Measurements from ENCODE around the gene ATP5ME.

Gene ATP5ME

DNA sequence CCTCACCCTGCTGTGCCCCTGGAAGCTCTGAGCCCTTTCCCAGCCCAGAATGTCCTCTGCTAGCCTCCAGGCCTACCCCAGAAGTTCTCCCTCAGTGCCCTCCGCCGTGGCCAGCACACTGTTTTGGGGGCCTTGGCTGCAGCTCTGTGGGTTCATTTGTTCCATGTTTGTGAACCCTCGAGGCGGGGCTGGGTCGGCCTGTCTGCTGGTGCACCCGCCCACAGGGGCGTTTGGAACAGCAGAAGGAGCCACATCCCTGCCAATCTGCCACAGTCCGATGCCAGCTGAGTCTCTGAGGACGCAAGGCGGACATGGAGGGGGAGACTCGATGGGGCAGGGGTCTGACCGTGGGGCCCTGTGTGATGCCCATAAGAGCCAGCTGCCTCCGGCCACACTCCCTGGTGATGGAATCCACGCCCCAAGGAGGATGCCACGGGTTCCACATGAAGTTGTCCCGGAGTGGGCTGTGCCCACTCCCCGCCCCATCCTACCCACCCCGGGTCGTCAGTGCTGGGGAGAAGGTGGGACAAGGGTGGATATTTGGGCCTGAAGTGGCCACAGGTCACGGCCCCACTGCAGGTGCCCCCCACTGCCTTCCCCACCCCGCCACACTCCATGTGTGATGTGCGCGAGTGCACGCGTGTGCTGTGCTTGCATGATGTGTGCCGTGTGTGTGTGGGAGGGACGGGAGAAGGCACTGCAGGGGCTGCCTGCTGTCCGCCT lies 7.1 kb downstream of the ATP5ME start:
- DNase-seq: no peak

DNA sequence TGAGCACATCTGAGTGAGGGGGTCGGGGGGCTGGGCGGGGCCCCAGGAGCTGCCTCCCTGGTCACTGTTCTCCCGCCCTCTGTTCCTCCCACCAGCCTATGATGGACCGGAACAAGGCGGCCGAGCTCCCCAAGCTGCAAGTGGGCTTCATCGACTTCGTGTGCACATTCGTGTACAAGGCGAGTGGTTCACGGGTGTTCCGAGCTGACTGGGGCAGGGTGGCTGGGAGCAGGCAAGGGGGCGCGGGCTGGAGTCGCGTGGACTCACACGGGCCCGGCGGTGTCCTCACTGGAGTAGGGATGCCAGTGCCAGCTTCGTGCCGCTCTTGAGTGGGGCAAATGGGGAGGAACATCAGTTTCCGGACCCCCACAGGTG lies 7.7 kb downstream of the ATP5ME start:
- DNase-seq: no peak

DNA sequence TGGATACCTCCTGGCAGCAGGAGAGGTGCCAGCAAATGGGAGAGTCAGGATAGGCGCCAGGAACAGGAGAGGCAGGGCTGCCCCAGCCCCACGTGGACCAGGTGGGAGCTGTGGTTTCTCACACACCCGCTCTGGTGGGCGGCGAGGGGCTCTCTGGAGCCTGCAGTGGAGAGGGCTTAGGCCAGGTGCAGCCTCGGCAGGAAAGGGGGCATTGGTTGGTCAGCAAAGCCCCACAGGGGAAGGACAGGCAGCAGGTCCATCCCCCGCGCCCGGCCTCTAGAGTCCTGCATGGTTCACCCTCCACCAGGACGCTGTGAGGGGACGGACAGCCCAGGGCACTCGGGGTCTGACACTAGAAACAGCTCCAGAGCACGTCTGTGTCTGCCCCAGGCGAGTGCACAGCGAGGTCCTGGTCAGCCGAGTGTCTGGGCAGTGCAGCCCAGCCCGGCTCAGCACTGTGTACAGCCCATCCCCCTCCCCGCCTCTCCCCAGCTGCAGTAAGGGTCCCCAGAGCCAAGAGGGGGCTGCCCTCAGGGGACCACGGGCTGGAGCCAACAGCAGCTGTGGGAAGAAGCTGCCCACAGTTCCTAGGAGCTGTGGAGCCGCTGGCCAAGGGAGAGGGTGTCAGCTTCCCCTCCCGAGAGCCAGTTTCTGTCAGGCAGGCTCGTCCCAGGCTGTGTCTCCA lies 8.2 kb downstream of the ATP5ME start:
- no peak for DNase-seq

DNA sequence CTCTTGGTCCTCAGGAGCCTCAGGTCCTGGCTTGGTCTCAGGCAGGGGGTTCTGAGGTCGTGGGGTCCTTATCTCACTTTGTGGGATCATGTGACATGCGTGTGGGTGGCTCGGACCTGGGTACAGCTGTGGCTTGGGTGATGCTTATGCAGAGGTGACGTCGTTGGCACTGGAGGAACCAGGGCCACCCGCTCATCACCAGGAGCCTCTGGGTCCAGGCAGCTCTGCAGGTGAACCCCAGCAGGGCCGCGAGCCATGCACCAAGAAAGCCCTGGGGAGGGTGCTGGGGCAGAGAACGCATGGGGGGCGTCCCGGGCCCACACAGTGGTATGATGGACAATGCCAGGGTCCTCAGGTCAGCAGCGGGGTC lies 8.7 kb downstream of the ATP5ME start:
- DNase-seq: no peak

DNA sequence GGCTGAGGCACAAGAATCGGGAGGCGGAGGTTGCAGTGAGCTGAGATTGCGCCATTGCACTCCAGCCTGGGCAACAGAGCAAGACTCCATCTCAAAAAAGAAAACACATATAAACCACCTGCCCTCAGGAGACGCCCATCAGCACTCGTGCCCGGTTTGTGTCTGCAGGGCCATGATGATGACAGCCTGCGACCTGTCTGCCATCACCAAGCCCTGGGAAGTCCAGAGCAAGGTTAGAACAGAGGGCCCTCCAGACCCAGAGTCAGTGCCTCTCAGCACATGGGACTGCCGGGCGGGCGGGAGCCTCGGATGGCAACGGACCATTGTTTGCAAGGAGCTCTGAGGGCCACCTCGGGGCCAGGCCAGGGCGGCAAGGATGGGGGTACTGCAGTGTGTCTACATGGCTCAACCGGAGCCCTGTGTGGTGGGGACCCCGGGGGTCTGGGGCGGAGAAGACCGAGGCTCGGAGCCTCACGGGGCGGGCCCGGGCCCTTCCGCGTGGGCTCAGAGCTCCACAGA lies 9.3 kb downstream of the ATP5ME start:
- no peak for DNase-seq

DNA sequence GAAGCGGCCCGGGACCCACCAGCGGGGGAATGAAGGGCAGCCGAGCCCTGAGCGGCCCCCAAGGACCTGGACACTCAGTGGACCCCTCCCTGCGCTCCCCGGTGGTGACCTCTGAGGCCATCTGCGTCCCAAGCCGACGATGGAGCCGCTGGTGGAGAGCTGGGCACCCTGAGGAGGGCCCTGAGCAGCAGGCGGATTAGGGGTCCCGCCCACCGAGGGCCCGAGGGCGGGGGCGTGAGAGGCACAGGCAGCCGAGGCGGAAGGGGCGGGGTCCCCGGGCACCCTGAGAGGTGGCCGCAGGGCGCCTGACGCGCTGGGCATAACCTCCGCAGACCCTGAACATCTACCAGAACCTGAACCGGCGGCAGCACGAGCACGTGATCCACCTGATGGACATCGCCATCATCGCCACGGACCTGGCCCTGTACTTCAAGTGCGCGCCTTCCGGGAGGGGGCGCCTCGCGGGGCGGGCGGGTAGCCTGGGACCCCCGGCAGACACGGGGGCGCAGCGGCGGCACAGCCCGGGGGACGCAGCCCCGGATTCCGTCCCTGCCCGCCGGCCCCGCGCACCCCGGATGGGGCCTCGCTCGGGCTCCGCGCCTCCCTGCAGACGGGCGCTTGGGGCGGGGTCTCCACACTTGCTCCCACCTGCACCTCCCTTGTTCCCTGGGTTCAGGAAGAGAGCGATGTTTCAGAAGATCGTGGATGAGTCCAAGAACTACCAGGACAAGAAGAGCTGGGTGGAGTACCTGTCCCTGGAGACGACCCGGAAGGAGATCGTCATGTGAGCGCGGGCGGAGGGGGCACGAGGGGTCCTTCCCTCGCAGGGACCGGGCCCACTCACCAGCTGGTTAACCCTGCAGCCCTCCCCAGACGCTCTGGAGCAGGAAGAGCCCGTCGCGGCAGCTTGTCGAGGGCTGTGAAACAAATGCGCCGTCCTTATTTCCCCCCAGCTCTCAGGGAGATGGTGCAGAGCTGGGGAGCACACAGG lies 10.3 kb downstream of the ATP5ME start:
- DNase-seq: no peak

DNA sequence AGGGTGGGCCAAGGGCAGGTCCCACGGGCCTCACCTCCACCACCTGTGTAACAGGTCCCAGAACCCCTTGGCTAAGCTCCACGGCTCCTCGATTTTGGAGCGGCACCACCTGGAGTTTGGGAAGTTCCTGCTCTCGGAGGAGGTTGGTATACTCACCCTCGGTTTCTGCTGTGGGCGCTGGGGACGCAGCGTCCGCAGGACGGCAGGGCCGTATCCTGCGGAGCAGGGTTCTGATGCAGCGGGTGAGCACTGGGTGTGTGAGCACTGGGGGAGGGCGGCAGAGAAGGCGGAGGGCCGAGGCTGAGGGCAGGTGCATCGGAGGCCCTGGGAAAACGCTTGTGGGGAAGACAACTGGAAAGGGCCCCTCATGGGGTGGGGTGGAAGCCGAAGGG lies 11.0 kb downstream of the ATP5ME start:
- DNase-seq: no peak

DNA sequence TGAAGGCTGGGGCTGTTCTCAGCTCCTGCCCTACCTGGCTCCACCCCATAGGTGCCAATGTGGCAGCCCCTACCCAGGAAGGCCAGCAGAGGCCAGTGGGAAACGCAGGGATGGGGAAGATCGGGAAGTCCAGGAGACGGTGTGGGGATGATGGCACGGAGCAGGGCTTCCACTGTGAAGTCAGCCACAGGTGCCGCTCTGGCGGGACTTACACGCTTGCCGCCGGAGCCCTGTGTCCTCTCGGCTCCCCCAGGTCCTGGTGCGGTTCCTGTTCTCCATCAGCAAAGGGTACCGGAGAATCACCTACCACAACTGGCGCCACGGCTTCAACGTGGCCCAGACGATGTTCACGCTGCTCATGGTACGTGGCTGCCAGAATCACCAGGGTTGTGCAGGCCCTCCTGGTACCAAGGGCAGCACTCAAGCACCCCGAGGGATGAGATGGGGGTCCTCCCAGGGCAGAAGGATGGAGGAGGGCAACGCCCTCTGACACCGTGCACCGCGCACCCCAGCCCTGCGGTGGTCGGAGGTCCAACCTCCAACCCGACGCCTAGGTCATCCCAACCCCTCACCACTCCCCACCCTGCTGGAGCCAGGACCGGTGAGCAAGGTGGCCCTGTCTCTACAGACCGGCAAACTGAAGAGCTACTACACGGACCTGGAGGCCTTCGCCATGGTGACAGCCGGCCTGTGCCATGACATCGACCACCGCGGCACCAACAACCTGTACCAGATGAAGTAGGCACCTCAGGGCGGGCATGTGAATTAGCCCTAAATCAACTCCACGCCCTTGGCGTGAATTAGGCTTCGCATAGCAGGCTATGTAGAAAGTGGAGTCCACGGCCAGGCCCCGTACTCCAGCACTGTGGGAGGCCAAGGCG lies 12.0 kb downstream of the ATP5ME start:
- DNase-seq: no peak

DNA sequence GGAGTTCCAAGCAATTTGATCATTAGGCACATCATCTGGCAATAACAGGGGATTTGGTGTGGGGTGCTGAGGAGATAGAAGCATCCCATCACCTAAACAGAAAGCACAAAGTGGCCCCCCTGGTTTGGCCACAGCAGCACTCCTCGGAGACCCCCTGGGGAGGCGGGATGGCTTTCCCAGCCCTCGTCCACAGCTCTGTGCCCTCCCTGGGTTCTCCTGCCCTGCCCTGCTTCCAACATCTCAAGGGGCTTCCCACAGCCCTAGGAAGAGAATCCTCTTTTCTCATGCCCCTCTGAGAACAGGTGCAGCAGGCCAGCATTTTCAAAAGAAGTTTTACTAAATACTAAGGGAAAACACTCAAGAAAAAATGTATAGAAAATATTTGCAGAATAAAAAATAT lies 12.8 kb downstream of the ATP5ME start:
- no peak for DNase-seq

DNA sequence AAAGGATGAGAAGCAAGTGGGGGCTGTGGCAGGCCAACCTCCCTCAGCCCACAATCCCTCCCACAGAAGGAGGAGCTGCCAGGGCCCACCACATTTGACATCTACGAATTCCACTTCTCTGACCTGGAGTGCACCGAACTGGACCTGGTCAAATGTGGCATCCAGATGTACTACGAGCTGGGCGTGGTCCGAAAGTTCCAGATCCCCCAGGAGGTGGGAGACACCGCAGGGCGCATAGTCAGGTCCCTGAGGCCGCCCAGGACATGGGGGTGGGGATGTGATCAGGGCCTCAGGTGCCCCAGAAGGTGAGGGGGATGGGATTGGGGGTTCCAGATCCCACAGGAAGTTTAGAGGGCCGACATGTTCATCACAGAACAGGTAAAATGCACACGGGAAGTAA lies 13.7 kb downstream of the ATP5ME start:
- no peak for DNase-seq

DNA sequence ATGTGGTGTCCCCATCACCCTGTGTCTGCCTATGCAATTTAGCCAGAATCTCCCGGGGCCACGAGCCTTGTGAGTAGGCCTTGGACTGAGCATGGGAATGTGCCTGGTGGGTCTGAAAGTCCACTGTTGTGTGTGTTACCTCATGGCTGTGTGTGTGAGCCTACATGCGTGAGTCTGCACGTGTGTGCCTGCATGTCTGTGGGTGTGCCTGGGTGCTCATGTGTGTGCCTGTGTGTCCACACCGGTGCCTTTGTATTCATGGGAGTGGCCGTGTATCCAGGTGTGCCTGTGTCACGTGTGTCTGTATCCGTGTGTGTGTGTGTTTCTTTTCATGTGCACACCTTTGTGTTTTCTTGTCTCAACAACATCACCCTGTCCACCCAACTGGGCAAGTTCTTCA lies 14.2 kb downstream of the ATP5ME start:
- DNase-seq: no peak

DNA sequence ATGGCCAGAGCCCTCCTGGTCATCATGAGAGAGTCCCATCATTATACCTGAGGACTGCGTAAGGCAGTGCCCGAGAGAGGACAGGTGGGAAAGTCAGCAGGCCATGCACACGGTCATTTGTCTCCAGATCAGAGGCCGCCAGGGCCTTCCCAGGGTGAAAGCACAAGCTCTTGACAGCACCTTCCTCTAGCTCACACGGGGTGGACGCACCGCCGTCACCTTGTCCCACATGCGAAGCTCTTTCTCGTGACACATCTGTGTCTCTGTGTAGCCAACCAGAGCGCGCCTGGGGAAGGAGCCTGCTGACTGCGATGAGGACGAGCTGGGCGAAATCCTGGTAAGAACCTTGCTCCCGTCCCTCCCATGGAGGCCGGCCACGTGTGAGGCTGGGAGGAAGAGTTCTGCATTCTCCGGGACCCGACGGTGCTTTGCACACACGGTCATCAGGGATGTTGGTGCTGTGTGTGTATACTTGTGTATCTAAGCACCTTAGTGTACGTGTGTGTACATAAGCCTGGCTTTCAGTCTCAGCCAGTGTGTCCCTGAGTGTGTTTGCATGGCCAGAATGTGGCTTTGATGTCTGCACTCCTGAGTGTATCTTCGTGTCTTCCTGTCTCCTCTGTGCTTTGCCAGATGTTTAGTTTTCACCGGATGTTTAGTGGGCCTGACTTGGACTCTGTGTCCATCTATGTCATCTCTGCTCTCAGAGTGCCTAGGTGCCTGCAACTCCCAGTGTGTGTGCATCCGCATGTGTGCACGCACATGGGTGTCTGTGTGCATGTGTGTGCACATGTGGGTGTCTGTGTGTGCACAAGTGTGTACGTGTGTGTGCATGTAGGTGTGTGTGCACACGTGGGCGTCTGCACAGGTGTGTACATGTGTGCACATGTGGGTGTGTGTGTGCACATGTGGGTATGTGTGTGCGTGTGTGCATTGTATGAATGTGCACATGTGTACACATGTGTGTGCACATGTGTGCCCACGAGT lies 15.1 kb downstream of the ATP5ME start:
- no peak for DNase-seq

DNA sequence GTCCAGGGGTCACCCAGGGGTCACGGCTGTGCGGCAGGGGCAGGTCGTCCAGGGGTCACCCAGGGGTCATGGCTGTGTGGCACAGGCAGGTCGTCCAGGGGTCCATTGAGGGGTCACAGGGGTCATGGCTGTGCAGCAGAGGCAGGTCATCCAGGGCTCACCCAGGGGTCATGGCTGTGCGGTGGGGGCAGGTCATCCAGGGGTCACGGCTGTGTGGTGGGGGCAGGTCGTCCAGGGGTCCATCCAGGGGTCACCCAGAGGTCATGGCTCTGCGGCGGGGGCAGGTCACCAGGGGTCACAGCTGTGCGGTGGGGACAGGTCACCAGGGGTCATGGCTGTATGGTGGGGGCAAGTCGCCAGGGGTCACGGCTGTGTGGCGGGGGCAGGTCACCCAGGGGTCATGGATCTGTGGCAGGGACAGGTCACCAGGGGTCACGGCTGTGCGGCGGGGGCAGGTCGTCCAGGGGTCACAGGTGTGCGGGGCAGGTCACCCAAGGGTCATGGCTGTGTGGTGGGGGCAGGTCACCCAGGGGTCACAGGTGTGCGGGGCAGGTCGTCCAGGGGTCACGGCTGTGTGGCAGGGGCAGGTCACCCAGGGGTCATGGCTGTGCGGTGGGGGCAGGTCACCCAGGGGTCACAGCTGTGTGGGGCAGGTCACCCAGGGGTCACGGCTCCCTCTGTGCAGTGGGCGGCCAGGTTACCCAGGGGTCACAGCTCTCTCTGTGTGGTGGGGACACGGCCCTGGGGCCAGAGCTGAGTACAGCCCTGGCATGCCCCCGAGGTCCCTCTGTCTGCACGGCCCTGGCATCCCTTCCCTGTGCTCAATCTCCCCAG lies 16.0 kb downstream of the ATP5ME start:
- no peak for DNase-seq

DNA sequence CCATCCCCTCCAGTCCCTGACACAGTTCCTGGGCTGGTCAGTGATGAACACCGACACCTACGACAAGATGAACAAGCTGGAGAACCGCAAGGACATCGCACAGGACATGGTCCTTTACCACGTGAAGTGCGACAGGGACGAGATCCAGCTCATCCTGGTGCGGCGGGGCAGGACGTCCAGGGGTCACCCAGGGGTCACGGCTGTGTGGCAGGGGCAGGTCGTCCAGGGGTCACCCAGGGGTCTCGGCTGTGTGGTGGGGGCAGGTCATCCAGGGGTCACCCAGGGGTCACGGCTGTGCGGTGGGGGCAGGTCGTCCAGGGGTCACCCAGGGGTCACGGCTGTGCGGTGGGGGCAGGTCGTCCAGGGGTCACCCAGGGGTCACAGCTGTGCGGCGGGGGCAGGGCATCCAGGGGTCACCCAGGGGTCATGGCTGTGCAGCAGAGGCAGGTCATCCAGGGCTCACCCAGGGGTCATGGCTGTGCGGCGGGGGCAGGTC lies 16.7 kb downstream of the ATP5ME start:
- no peak for DNase-seq

DNA sequence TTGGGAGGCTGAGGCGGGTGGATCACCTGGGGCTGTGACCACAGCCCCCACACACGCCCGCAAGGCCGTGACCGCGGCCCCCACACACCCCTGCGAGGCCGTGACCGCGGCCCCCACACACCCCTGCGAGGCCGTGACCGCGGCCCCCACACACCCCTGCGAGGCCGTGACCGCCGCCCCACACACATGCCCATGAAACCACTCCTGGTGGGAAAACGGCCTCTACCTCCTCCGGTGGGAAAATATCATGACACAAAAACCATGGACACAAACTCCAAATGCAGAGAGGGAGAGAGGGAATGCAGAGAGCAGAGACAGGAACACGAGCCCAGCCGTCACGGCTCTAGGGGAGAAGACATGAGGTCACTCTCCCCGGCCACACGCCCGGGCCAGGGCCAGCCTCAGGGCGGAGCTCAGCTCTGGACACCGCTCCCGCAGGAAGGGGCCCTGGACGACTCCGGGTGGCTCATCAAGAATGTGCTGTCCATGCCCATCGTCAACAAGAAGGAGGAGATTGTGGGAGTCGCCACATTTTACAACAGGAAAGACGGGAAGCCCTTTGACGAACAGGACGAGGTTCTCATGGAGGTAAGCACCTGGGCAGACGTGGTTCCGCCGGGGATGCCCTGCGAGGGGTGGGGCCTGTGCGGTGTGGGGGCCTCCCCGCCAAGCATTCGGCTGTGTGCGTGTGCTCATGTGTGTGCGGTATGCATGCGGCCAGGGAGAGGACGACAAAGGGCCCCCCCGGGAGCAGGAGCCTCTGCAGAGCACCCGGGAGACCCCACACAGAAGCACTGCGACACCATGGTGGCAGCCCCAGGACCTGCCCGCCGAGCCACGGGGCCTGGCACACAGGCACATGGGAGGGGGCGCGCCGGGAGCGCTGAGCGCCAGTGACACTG lies 17.4 kb downstream of the ATP5ME start:
- no peak for DNase-seq

DNA sequence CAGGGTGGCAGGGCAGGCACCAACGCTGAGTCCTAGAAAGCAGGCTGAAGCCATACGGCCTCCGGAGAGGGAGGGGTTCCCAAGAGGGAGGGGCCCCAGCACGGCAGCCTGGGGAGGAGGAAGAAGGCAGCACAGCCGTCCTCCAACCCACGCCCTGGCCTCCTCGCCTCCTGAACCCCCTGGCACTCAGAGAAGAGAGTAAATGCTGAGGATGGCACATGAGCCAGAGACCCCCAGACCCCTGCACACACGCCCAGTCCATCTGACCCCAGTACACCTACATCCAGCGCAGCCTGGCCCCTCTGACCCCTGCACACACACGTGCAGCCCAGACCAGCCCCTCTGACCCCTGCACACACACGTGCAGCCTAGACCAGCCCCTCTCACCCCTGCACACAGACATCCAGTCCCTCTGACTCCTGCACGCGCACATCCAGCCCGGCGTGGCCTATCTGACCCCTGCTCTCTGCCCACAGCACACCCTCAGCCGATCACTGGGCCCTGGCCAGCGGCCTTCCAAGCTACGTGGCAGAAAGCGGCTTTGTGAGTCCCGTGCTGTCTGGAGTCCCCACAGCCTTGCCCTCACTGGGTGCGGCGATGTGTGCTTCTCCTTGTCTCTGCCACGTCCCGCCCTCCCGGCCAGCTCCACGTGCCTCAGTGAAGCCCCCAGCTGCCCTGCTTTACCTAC lies 18.5 kb downstream of the ATP5ME start:
- no peak for DNase-seq

DNA sequence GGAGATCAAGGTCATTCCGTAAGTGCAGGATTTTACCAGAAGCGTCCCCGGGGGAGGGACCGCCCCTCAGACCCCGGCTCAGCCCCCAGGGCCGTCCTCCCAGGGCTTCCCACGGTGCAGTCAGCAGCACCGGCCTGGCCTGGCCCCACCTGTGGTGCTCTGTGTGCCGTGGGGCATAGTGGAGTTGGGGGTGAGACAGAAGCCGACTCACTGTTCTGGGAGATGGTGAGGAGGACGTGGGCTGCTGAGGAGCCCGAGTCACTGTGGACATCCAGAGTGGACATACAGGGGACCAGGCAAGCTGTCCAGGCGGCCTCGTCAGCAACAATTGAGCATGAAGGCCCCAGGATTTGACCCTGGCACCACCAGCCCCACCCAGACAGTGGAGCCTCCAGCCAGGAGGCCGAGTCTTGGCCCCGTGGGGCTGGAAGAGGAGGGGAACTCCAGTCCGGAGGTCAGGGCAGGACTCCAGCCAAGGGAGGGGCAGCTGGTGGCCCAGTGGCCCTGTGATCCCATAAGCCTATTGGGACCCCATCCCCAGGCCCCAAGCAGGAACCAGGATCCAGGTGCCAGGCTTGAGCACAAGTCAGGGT lies 19.1 kb downstream of the ATP5ME start:
- no peak for DNase-seq

DNA sequence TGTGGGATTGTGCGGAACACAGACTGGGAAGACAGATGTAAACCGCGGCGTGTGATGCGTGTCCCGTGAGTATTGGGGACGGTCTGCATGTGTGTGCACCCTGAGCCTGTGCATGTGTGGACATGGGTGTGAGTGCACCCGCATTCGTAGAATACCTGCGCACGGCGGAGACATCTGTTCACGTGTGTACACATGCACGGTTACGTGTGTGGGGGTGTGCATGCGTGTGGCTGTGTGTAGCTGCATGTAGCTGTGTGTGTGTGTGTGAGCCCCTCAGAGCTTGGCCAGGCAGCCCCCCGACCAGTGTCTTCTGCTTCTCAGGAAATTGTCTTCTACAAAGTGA lies 19.6 kb downstream of the ATP5ME start:
- no peak for DNase-seq

Measured in fibroblast of skin of right biceps (primary cell).